HEK293T (cell line): ENCODE results near the gene ADGRD1.

Experiments used
- ARNT ChIP-seq: fragments of 450-650 bp; IDR thresholded peaks from 2 replicates; pipeline ENCODE4 v1.6.1; 2017; ENCODE audit warnings: mild to moderate bottlenecking
- BHLHE40 ChIP-seq: fragments of 450-650 bp; IDR thresholded peaks from 2 replicates; pipeline ENCODE4 v1.6.1; 2016; ENCODE audit warnings: mild to moderate bottlenecking, moderate library complexity, borderline replicate concordance
- ELF4 ChIP-seq: fragments of 450-650 bp; IDR thresholded peaks from 2 replicates; pipeline ENCODE4 v1.6.1; 2017; ENCODE audit warnings: antibody characterized with exemption
- FOXA1 ChIP-seq: fragments of 450-650 bp; IDR thresholded peaks from 2 replicates; pipeline ENCODE4 v1.6.1; 2016; ENCODE audit warnings: mild to moderate bottlenecking
- FOXM1 ChIP-seq: fragments of 450-650 bp; IDR thresholded peaks from 2 replicates; pipeline ENCODE4 v1.6.1; 2017; ENCODE audit warnings: mild to moderate bottlenecking, borderline replicate concordance
- SP1 ChIP-seq: fragments of 450-650 bp; IDR thresholded peaks from 2 replicates; pipeline ENCODE4 v1.6.1; 2017
- SUZ12 ChIP-seq: fragments of 450-650 bp; IDR thresholded peaks from 2 replicates; pipeline ENCODE4 v1.6.1; 2016; ENCODE audit warnings: mild to moderate bottlenecking
- TARDBP ChIP-seq: fragments of 450-650 bp; IDR thresholded peaks from 2 replicates; pipeline ENCODE4 v1.6.1; 2016

DNA sequence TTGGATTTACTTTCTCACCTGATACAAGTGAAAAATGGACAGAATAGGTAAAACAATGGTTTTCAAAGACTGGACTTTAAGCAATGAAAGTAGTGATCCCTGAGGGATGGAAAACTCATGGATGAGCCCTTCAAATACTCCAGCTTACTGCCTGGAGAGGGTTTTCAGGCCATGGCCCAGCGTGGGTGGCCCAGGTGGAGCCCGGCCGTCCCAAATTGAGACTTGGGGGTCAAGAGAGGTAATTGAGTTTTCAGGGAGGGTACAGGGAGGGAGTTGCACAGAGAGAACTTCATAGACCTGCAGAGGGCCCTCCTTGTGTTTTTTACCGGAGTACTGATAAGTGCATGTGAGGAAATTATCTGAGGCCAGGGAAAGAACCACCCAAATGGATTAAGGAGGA, 44.6 kb upstream of the ADGRD1 start:
- TF ChIP-seq FOXM1 (no peak), SP1 (no peak), BHLHE40 (no peak), FOXA1 (no peak), SUZ12 (no peak), TARDBP (no peak), ARNT (no peak), ELF4 (no peak)
